ENCODE results near the gene CD84. TPM values are rescaled to one million over a fixed set of nuclear protein-coding genes. Genes with fewer than 3 reads are reported as not detected.
"Not testable (repeated sequence)": the region's sequence is repeated elsewhere in the genome, so short reads cannot be mapped to it uniquely, and the experiment has no call there.

Gene CD84
- total RNA-seq, 1 experiment from 2014 or later: not detected

DNA sequence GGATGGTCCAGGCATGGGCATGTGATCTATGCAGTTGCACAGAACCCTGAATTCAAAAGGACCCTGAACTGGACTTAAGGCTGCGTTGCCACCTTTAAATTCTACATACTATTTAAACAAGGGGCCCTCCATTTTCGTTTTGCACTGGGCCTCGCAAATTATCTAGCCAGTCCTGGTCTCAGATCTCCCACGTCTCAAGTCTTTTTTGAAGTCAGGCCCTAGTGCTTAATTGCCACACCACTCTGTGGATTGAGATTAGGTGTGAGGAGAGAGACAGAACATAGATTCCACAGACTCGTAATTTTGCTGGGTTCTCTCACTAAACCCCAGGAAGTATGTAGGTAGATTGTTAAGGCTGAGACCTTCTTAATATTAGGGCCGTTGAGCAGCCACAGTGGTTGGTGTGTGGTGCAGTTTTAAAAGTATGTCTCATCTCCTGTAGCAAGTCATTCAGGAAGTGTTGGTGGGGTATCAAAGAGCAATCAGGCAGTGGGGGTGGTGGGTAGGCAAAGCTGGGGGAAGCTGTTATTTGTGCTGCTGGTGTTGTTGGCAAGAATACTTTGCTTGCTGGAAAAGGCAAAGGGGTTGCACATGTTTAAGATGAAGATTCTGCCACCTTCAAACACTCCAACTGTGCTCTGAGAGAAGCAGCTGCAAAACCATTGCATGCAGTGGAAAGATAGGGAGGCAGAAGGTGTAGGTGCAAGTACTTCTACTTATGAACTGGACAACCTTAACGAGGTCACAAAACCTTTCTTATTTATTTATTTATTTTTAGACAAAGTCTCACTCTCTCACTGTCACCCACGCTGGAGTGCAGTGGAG lies 11.2 kb downstream of the CD84 start:
- no peak overlapping the region for H3K4me3 Mint-ChIP-seq (ENCODE audit: unreplicated experiment)
- TF ChIP-seq, protein P1, sequence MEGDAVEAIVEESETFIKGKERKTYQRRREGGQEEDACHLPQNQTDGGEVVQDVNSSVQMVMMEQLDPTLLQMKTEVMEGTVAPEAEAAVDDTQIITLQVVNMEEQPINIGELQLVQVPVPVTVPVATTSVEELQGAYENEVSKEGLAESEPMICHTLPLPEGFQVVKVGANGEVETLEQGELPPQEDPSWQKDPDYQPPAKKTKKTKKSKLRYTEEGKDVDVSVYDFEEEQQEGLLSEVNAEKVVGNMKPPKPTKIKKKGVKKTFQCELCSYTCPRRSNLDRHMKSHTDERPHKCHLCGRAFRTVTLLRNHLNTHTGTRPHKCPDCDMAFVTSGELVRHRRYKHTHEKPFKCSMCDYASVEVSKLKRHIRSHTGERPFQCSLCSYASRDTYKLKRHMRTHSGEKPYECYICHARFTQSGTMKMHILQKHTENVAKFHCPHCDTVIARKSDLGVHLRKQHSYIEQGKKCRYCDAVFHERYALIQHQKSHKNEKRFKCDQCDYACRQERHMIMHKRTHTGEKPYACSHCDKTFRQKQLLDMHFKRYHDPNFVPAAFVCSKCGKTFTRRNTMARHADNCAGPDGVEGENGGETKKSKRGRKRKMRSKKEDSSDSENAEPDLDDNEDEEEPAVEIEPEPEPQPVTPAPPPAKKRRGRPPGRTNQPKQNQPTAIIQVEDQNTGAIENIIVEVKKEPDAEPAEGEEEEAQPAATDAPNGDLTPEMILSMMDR (IDR thresholded peaks at IDR 0.05; ENCODE audit: insufficient read depth in 1 of 2, low read depth in 1 of 2, low read length in 1 of 2, severe bottlenecking in 1 of 2, unreplicated experiment in 1 of 2): no peak
- Histone ChIP-seq H3K9me3 (peaks cover 6% of the 10 kb centered on the region; the same call in 1 of the 2 replicates), H3K36me3 (ENCODE audit: control insufficient read depth, insufficient read depth, low read length) (no peaks in the 10 kb centered on the region), H3K4me3 (ENCODE audit: low read depth, low read length) (no peak overlapping the region), H3K27me3 (replicated peaks; ENCODE audit: control insufficient read depth, insufficient read depth, low read length) (no peaks in the 10 kb centered on the region), H3K4me1 (no peaks in the 10 kb centered on the region)
- no peaks in the 10 kb centered on the region for H3K36me3 Mint-ChIP-seq (ENCODE audit: insufficient read depth, unreplicated experiment)
- no TSS peak for BruUV-seq (replicated peaks)
- DNase-seq: no peak
- peaks cover 22% of the 10 kb centered on the region for H3K27me3 Mint-ChIP-seq (ENCODE audit: insufficient read depth, unreplicated experiment)
- H3K4me1 Mint-ChIP-seq (ENCODE audit: low read depth, unreplicated experiment): no peaks in the 10 kb centered on the region
- intact Hi-C loops (cut with micrococcal nuclease; ENCODE audit: unreplicated experiment): no loop called here
- no peak overlapping the region for H3K27ac Mint-ChIP-seq (ENCODE audit: unreplicated experiment)
- ChIA-PET CTCF (no interaction called here), POLR2A (no interaction called here)
- no peaks in the 10 kb centered on the region for H3K9me3 Mint-ChIP-seq (ENCODE audit: unreplicated experiment)

DNA sequence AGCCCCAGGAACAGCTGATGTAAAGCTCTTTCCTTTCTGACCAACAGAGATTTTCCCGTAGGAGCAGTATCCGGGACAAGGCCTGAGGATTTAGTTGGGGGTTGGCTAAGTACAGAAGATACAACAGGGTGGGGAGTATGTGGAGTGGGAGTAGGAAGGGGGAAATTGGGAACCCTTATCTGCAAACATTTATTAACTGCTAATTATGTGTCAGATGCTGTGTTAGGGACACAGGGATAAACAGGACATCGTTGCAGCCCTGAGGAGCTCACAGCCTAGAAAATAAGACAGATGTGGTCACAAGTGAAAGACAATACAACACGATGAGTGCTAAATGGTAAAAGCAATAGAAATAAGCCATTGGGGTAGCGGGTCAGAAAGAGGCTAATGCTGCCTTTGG lies 12.0 kb downstream of the CD84 start:
- no TSS peak for BruUV-seq (replicated peaks)
- no peaks in the 10 kb centered on the region for H3K9me3 Mint-ChIP-seq (ENCODE audit: unreplicated experiment)
- POLR2A ChIA-PET: no interaction called here
- H3K4me3 Mint-ChIP-seq (ENCODE audit: unreplicated experiment): no peak overlapping the region
- Histone ChIP-seq H3K4me3 (ENCODE audit: low read depth, low read length) (no peak overlapping the region), H3K27me3 (replicated peaks; ENCODE audit: control insufficient read depth, insufficient read depth, low read length) (no peaks in the 10 kb centered on the region), H3K4me1 (no peaks in the 10 kb centered on the region), H3K9me3 (peaks cover 11% of the 10 kb centered on the region), H3K36me3 (ENCODE audit: control insufficient read depth, insufficient read depth, low read length) (no peaks in the 10 kb centered on the region)
- no peak overlapping the region for H3K27ac Mint-ChIP-seq (ENCODE audit: unreplicated experiment)
- TF ChIP-seq, protein P1 (IDR thresholded peaks at IDR 0.05; ENCODE audit: insufficient read depth in 1 of 2, low read depth in 1 of 2, low read length in 1 of 2, severe bottlenecking in 1 of 2, unreplicated experiment in 1 of 2): no peak
- H3K36me3 Mint-ChIP-seq (ENCODE audit: insufficient read depth, unreplicated experiment): no peaks in the 10 kb centered on the region
- H3K4me1 Mint-ChIP-seq (ENCODE audit: low read depth, unreplicated experiment): no peaks in the 10 kb centered on the region
- no peak for DNase-seq
- peaks cover 21% of the 10 kb centered on the region for H3K27me3 Mint-ChIP-seq (ENCODE audit: insufficient read depth, unreplicated experiment)
- CTCF ChIA-PET: no interaction called here
- intact Hi-C loops (cut with micrococcal nuclease; ENCODE audit: unreplicated experiment): no loop called here

DNA sequence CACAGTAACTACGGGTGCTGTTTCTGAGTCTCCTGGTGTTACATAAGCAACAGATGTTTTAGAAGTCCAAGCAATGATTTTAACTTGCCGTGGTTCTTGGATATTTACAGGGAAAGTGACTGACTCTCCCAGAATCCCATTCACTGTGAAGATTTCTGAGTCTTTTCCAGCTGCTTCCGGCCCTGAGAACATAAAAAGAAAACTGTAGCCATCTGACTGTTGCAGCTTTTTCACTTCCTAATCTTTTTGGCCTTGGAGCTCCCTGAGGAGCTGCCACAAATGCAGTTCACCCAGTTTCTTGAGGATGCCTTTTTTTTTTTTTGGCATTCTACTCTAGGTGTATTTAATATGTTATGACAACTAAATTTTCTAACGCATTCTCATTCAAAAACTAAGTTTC lies 13.7 kb downstream of the CD84 start:
- Mint-ChIP-seq H3K36me3 (ENCODE audit: insufficient read depth, unreplicated experiment) (no peaks in the 10 kb centered on the region), H3K4me1 (ENCODE audit: low read depth, unreplicated experiment) (no peaks in the 10 kb centered on the region), H3K27ac (ENCODE audit: unreplicated experiment) (no peak overlapping the region), H3K27me3 (ENCODE audit: insufficient read depth, unreplicated experiment) (peaks cover 10% of the 10 kb centered on the region), H3K9me3 (ENCODE audit: unreplicated experiment) (no peaks in the 10 kb centered on the region), H3K4me3 (ENCODE audit: unreplicated experiment) (no peak overlapping the region)
- POLR2A ChIA-PET: no interaction called here
- CTCF ChIA-PET: no interaction called here
- Histone ChIP-seq H3K9me3 (peaks cover 11% of the 10 kb centered on the region), H3K4me1 (no peaks in the 10 kb centered on the region), H3K36me3 (ENCODE audit: control insufficient read depth, insufficient read depth, low read length) (no peaks in the 10 kb centered on the region), H3K4me3 (ENCODE audit: low read depth, low read length) (no peak overlapping the region), H3K27me3 (replicated peaks; ENCODE audit: control insufficient read depth, insufficient read depth, low read length) (no peaks in the 10 kb centered on the region)
- no peak for DNase-seq
- intact Hi-C loops (cut with micrococcal nuclease; ENCODE audit: unreplicated experiment): no loop called here
- BruUV-seq (replicated peaks): no TSS peak
- TF ChIP-seq, protein P1 (IDR thresholded peaks at IDR 0.05; ENCODE audit: insufficient read depth in 1 of 2, low read depth in 1 of 2, low read length in 1 of 2, severe bottlenecking in 1 of 2, unreplicated experiment in 1 of 2): no peak

DNA sequence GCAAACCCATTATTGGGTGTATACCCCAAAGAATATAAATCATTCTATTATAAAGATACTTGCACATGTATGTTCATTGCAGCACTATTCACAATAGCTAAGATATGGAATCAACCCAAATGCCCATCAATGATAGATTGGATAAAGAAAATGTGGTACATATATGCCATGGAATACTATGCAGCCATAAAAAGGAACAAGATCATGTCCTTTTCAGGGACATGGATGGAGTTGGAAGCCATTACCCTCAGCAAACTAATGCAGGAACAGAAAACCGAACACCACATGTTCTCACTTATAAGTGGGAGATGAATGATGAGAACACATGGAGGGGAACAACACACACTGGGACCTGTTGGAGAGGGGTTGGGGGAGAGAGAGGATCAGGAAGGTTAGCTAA lies 16.1 kb downstream of the CD84 start:
- H3K27me3 ChIP-seq (replicated peaks; ENCODE audit: control insufficient read depth, insufficient read depth, low read length); BruUV-seq (replicated peaks); H3K36me3 Mint-ChIP-seq (ENCODE audit: insufficient read depth, unreplicated experiment); H3K36me3 ChIP-seq (ENCODE audit: control insufficient read depth, insufficient read depth, low read length); intact Hi-C loops (cut with micrococcal nuclease; ENCODE audit: unreplicated experiment); H3K9me3 Mint-ChIP-seq (ENCODE audit: unreplicated experiment); DNase-seq; H3K27ac Mint-ChIP-seq (ENCODE audit: unreplicated experiment); H3K4me3 ChIP-seq (ENCODE audit: low read depth, low read length); H3K4me1 Mint-ChIP-seq (ENCODE audit: low read depth, unreplicated experiment); H3K27me3 Mint-ChIP-seq (ENCODE audit: insufficient read depth, unreplicated experiment); CTCF ChIA-PET; H3K4me3 Mint-ChIP-seq (ENCODE audit: unreplicated experiment); H3K4me1 ChIP-seq: not testable (repeated sequence)
- H3K9me3 ChIP-seq: peaks cover 11% of the 10 kb centered on the region
- POLR2A ChIA-PET: interaction anchor here (0.7 kb wide), 1 partner anchor 8 kb away, joined by 6 read pairs; no protein-coding TSS in a partner anchor

DNA sequence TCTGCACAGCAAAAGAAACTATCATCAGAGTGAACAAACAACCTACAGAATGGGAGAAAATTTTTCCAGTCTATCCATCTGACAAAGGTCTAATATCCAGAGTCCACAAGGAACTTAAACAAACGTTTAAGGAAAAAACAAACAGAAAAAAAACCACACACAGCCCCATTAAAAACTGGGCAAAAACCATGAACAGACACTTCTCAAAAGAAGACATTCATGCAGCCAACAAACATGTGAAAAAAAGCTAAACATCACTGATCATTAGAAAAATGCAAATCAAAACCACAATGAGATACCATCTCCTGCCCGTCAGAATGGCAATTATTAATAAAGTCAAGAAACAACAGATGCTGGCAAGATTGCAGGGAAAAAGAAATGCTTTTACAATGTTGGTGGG lies 16.6 kb downstream of the CD84 start:
- BruUV-seq (replicated peaks); intact Hi-C loops (cut with micrococcal nuclease; ENCODE audit: unreplicated experiment); H3K4me3 ChIP-seq (ENCODE audit: low read depth, low read length); H3K4me1 Mint-ChIP-seq (ENCODE audit: low read depth, unreplicated experiment); DNase-seq; H3K9me3 Mint-ChIP-seq (ENCODE audit: unreplicated experiment); H3K27ac Mint-ChIP-seq (ENCODE audit: unreplicated experiment); CTCF ChIA-PET; H3K36me3 Mint-ChIP-seq (ENCODE audit: insufficient read depth, unreplicated experiment); H3K36me3 ChIP-seq (ENCODE audit: control insufficient read depth, insufficient read depth, low read length); H3K4me1 ChIP-seq; H3K4me3 Mint-ChIP-seq (ENCODE audit: unreplicated experiment); H3K27me3 Mint-ChIP-seq (ENCODE audit: insufficient read depth, unreplicated experiment); H3K27me3 ChIP-seq (replicated peaks; ENCODE audit: control insufficient read depth, insufficient read depth, low read length): not testable (repeated sequence)
- peaks cover 11% of the 10 kb centered on the region for H3K9me3 ChIP-seq
- POLR2A ChIA-PET: interaction anchor here (0.7 kb wide), 1 partner anchor 8 kb away, joined by 6 read pairs; no protein-coding TSS in a partner anchor

Data from Caco-2 (cell line).